ENCODE measurements around the gene CLDN8.

Gene CLDN8

GRCh38 chr21:30206551-30207251 is 9.2 kb downstream of the CLDN8 start:
- in situ Hi-C loops (cut with MboI; ENCODE audit: low sequenced_read_pairs): no loop called here

- in situ Hi-C loops (cut with MboI; ENCODE audit: low sequenced_read_pairs): no loop called here
Measured at GRCh38 chr21:30200000-30200399, 15.9 kb downstream of the CLDN8 start.

GRCh38 chr21:30194701-30195299 is 21.1 kb downstream of the CLDN8 start:
- in situ Hi-C loops (cut with MboI; ENCODE audit: low sequenced_read_pairs): no loop called here

- in situ Hi-C loops (cut with MboI; ENCODE audit: low sequenced_read_pairs): no loop called here
Measured at GRCh38 chr21:30193201-30193600, 22.7 kb downstream of the CLDN8 start.

GRCh38 chr21:30190554-30190953 is 25.3 kb downstream of the CLDN8 start:
- in situ Hi-C loops (cut with MboI; ENCODE audit: low sequenced_read_pairs): no loop called here

- in situ Hi-C loops (cut with MboI; ENCODE audit: low sequenced_read_pairs): no loop called here
Measured at GRCh38 chr21:30189773-30190172, 26.1 kb downstream of the CLDN8 start.

- in situ Hi-C loops (cut with MboI; ENCODE audit: low sequenced_read_pairs): no loop called here
Measured at GRCh38 chr21:30186242-30186641, 29.7 kb downstream of the CLDN8 start.

GRCh38 chr21:30168086-30168485 is 47.8 kb downstream of the CLDN8 start:
- in situ Hi-C loops (cut with MboI; ENCODE audit: low sequenced_read_pairs): no loop called here

- in situ Hi-C loops (cut with MboI; ENCODE audit: low sequenced_read_pairs): no loop called here
Measured at GRCh38 chr21:30166705-30167104, 49.2 kb downstream of the CLDN8 start, which contains the start of gene CLDN17. TSS of gene CLDN17 (minus strand) at chr21:30166805. CDS start at chr21:30166617, 188 bp downstream.

GRCh38 chr21:30166171-30166570 is 49.7 kb downstream of the CLDN8 start:
- in situ Hi-C loops (cut with MboI; ENCODE audit: low sequenced_read_pairs): no loop called here

GRCh38 chr21:30164796-30165195 is 51.1 kb downstream of the CLDN8 start:
- in situ Hi-C loops (cut with MboI; ENCODE audit: low sequenced_read_pairs): no loop called here

Measured in HL-60/S4 treated with phorbol 12-myristate 13-acetate at 8.2 ng/mL for 4 days and 3 days (cell line).